ENCODE data around the gene ADTRP. TPM values are rescaled to one million over a fixed set of nuclear protein-coding genes. Genes with fewer than 3 reads are reported as not detected.

ADTRP gene
- total RNA-seq, 1 experiment from 2014 or later = 0.50 TPM

DNA sequence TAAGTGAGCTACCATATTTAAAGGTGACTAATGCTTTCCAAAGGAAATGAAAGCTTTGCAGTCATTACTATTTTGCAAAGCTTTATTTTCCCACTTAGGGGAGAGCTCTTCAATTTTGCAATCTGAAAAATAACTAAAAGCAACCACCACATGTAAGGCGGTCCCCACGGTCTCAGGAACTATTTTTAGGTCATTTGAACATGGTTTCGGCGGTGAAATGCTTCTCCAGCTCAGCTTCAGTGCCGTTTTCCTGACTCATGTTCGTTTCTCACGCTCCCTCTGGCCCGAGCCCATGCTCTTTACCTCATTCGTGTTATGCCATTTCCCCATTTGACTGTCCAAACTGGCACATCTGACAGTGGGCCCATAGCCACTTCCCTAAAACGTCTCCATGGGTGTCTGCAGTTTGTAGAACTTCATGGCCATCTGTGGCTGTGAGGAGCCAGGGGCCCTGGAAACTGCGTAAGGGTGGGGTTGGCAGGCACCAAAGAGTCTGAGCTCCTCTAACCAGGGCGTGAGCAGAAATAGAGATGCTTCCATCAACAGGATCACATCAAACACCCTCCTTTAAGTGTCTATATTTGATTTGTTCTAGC is 46.5 kb downstream of the ADTRP start:
- CTCF ChIA-PET = no interaction called here
- no peaks in the 10 kb centered on the region for H3K36me3 Mint-ChIP-seq
- no peaks in the 10 kb centered on the region for H3K9me3 Mint-ChIP-seq

More for the DNA sequence above, 46.5 kb downstream of the ADTRP start:
- TF ChIP-seq, protein P1, sequence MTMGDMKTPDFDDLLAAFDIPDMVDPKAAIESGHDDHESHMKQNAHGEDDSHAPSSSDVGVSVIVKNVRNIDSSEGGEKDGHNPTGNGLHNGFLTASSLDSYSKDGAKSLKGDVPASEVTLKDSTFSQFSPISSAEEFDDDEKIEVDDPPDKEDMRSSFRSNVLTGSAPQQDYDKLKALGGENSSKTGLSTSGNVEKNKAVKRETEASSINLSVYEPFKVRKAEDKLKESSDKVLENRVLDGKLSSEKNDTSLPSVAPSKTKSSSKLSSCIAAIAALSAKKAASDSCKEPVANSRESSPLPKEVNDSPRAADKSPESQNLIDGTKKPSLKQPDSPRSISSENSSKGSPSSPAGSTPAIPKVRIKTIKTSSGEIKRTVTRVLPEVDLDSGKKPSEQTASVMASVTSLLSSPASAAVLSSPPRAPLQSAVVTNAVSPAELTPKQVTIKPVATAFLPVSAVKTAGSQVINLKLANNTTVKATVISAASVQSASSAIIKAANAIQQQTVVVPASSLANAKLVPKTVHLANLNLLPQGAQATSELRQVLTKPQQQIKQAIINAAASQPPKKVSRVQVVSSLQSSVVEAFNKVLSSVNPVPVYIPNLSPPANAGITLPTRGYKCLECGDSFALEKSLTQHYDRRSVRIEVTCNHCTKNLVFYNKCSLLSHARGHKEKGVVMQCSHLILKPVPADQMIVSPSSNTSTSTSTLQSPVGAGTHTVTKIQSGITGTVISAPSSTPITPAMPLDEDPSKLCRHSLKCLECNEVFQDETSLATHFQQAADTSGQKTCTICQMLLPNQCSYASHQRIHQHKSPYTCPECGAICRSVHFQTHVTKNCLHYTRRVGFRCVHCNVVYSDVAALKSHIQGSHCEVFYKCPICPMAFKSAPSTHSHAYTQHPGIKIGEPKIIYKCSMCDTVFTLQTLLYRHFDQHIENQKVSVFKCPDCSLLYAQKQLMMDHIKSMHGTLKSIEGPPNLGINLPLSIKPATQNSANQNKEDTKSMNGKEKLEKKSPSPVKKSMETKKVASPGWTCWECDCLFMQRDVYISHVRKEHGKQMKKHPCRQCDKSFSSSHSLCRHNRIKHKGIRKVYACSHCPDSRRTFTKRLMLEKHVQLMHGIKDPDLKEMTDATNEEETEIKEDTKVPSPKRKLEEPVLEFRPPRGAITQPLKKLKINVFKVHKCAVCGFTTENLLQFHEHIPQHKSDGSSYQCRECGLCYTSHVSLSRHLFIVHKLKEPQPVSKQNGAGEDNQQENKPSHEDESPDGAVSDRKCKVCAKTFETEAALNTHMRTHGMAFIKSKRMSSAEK (CRISPR knock-in tag; IDR thresholded peaks at IDR 0.05; ENCODE audit: borderline replicate concordance) = no peak
- TF ChIP-seq NR1H2 (CRISPR knock-in tag; IDR thresholded peaks at IDR 0.05) (no peak), TCF7 (CRISPR knock-in tag; IDR thresholded peaks at IDR 0.05; ENCODE audit: low read depth) (no peak), GTF2I (CRISPR knock-in tag; conservative IDR thresholded peaks at IDR 0.05) (no peak), FOXJ3 (CRISPR knock-in tag; IDR thresholded peaks at IDR 0.05; ENCODE audit: borderline replicate concordance) (no peak), OVOL2 (CRISPR knock-in tag; IDR thresholded peaks at IDR 0.05; ENCODE audit: borderline replicate concordance) (no peak), CREM (CRISPR knock-in tag; IDR thresholded peaks at IDR 0.05) (no peak), EMX1 (CRISPR knock-in tag; IDR thresholded peaks at IDR 0.05) (no peak), FOXP1 (CRISPR knock-in tag; IDR thresholded peaks at IDR 0.05; ENCODE audit: borderline replicate concordance) (no peak)
- TF ChIP-seq, protein P2, sequence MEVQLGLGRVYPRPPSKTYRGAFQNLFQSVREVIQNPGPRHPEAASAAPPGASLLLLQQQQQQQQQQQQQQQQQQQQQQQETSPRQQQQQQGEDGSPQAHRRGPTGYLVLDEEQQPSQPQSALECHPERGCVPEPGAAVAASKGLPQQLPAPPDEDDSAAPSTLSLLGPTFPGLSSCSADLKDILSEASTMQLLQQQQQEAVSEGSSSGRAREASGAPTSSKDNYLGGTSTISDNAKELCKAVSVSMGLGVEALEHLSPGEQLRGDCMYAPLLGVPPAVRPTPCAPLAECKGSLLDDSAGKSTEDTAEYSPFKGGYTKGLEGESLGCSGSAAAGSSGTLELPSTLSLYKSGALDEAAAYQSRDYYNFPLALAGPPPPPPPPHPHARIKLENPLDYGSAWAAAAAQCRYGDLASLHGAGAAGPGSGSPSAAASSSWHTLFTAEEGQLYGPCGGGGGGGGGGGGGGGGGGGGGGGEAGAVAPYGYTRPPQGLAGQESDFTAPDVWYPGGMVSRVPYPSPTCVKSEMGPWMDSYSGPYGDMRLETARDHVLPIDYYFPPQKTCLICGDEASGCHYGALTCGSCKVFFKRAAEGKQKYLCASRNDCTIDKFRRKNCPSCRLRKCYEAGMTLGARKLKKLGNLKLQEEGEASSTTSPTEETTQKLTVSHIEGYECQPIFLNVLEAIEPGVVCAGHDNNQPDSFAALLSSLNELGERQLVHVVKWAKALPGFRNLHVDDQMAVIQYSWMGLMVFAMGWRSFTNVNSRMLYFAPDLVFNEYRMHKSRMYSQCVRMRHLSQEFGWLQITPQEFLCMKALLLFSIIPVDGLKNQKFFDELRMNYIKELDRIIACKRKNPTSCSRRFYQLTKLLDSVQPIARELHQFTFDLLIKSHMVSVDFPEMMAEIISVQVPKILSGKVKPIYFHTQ (CRISPR knock-in tag; IDR thresholded peaks at IDR 0.05) = no peak
- TF ChIP-seq, protein P3, sequence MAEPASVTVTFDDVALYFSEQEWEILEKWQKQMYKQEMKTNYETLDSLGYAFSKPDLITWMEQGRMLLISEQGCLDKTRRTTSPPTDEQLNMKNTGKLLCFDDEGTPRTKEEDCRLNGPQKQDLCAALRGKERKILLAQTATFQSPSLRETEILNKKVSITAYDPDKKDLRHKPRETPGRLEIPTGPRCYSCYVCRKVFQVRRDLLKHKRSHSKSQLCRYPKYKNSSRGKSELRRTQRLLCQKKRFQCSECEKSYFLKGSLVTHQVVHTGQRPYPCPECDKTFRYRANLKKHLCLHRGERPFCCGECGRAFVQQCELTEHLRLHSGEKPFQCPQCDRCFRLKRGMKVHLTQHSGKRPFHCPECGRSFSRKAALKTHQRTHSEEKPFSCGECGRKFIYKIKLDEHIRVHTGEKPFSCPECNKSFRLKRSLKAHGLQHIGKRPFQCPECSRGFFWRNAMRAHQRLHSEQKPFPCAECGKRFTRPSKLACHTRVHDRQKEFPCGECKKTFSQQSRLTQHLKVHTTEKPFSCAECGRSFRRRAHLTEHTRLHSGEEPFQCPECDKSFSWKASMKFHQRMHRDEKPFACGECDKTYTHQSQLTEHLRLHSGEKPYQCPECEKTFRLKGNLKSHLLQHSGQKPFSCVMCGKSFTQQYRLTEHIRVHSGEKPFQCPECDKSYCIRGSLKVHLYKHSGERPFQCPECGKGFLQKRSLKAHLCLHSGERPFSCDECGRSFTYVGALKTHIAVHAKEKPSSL (CRISPR knock-in tag; conservative IDR thresholded peaks at IDR 0.05) = no peak
- TF ChIP-seq, protein P4, sequence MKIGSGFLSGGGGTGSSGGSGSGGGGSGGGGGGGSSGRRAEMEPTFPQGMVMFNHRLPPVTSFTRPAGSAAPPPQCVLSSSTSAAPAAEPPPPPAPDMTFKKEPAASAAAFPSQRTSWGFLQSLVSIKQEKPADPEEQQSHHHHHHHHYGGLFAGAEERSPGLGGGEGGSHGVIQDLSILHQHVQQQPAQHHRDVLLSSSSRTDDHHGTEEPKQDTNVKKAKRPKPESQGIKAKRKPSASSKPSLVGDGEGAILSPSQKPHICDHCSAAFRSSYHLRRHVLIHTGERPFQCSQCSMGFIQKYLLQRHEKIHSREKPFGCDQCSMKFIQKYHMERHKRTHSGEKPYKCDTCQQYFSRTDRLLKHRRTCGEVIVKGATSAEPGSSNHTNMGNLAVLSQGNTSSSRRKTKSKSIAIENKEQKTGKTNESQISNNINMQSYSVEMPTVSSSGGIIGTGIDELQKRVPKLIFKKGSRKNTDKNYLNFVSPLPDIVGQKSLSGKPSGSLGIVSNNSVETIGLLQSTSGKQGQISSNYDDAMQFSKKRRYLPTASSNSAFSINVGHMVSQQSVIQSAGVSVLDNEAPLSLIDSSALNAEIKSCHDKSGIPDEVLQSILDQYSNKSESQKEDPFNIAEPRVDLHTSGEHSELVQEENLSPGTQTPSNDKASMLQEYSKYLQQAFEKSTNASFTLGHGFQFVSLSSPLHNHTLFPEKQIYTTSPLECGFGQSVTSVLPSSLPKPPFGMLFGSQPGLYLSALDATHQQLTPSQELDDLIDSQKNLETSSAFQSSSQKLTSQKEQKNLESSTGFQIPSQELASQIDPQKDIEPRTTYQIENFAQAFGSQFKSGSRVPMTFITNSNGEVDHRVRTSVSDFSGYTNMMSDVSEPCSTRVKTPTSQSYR (CRISPR knock-in tag; IDR thresholded peaks at IDR 0.05) = no peak
- TF ChIP-seq, protein P5, sequence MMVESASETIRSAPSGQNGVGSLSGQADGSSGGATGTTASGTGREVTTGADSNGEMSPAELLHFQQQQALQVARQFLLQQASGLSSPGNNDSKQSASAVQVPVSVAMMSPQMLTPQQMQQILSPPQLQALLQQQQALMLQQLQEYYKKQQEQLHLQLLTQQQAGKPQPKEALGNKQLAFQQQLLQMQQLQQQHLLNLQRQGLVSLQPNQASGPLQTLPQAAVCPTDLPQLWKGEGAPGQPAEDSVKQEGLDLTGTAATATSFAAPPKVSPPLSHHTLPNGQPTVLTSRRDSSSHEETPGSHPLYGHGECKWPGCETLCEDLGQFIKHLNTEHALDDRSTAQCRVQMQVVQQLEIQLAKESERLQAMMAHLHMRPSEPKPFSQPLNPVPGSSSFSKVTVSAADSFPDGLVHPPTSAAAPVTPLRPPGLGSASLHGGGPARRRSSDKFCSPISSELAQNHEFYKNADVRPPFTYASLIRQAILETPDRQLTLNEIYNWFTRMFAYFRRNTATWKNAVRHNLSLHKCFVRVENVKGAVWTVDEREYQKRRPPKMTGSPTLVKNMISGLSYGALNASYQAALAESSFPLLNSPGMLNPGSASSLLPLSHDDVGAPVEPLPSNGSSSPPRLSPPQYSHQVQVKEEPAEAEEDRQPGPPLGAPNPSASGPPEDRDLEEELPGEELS (CRISPR knock-in tag; IDR thresholded peaks at IDR 0.05) = no peak
- ATAC-seq (no peak), DNase-seq (ENCODE audit: low spot score) (no peak)
- H3K4me3 Mint-ChIP-seq = no peak overlapping the region
- no peak overlapping the region for H3K27ac Mint-ChIP-seq
- no peaks in the 10 kb centered on the region for H3K27me3 Mint-ChIP-seq (ENCODE audit: low read depth)
- H3K4me1 Mint-ChIP-seq = peaks cover 6% of the 10 kb centered on the region; the same call in 1 of the 2 replicates
- POLR2A ChIA-PET = no interaction called here
